Neutrophil (primary cell): ENCODE data around the gene TSNAX.
A peak's percentile ranks its signal among the peaks of the same experiment; 100 is the strongest.
"Not testable (repeated sequence)": the region's sequence is repeated elsewhere in the genome, so short reads cannot be mapped to it uniquely, and the experiment has no call there.

Source experiments
- H3K27ac ChIP-seq: fragments of 200-600 bp; sonication (generic); 2 replicates; pipeline ENCODE4 v1.5.1; 2016; ENCODE audit warnings: mild to moderate bottlenecking, moderate library complexity
- H3K27me3 ChIP-seq: fragments of 200-600 bp; sonication (generic); 2 replicates; pipeline ENCODE4 v1.6.0; 2016; ENCODE audit warnings: mild to moderate bottlenecking
- H3K36me3 ChIP-seq: fragments of 200-600 bp; sonication (generic); 2 replicates; pipeline ENCODE4 v1.5.1; 2017
- H3K4me1 ChIP-seq, 2 experiments: fragments of 200-600 bp in 1 of 2; sonication (generic) in 1 of 2; 1 replicate in 1 of 2; 2 replicates in 1 of 2; pipeline versions ENCODE4 v1.5.1 to v1.6.1; 2013 to 2016; ENCODE audit warnings: low read depth in 1 of 2, low read length in 1 of 2, mild to moderate bottlenecking in 1 of 2, moderate library complexity in 1 of 2; ENCODE audit not compliant: control insufficient read depth in 1 of 2, insufficient read depth in 1 of 2
- H3K4me3 ChIP-seq, 2 experiments: fragments of 200-600 bp in 1 of 2; sonication (generic) in 1 of 2; 1 replicate in 1 of 2; 2 replicates in 1 of 2; pipeline ENCODE4 v1.5.1; 2013 to 2016; ENCODE audit warnings: low read depth in 1 of 2, low read length in 1 of 2, mild to moderate bottlenecking in 1 of 2, moderate library complexity in 1 of 2
- H3K9me3 ChIP-seq: fragments of 200-600 bp; sonication (generic); 2 replicates; pipeline ENCODE4 v1.5.1; 2016
- TF ChIP-seq, protein P1 (sequence below): fragments of 200-600 bp; sonication (generic); IDR thresholded peaks from 2 replicates; pipeline ENCODE4 v1.5.1; 2016; ENCODE audit warnings: antibody characterized with exemption

Gene TSNAX

DNA sequence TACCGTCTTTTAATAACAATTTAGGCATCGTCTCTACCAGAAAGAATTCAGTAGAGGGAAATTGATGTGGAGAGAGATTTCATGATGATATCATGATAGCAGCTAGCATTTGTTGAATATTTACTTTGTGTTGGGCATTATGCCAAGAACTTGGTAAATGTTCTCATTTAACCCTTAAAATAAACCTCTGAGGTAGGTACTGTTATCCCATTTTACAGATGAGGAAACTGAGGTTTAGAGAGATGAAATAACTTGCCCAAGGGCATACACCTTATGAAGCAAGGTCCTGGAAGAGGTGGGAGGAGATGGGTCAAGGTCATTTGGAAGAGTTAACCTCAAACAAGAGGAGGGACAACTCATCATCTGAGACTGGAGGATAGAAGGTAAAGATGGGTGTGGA, 34.8 kb downstream of the TSNAX start:
- Histone ChIP-seq H3K9me3 (no peaks in the 10 kb centered on the region), H3K36me3 (peaks cover 22% of the 10 kb centered on the region), H3K4me1 (peaks cover 13% of the 10 kb centered on the region in 2 experiments), H3K27ac (peak overlapping the region; percentile 68), H3K4me3 (no peak overlapping the region), H3K27me3 (no peaks in the 10 kb centered on the region)
- TF ChIP-seq, protein P1, sequence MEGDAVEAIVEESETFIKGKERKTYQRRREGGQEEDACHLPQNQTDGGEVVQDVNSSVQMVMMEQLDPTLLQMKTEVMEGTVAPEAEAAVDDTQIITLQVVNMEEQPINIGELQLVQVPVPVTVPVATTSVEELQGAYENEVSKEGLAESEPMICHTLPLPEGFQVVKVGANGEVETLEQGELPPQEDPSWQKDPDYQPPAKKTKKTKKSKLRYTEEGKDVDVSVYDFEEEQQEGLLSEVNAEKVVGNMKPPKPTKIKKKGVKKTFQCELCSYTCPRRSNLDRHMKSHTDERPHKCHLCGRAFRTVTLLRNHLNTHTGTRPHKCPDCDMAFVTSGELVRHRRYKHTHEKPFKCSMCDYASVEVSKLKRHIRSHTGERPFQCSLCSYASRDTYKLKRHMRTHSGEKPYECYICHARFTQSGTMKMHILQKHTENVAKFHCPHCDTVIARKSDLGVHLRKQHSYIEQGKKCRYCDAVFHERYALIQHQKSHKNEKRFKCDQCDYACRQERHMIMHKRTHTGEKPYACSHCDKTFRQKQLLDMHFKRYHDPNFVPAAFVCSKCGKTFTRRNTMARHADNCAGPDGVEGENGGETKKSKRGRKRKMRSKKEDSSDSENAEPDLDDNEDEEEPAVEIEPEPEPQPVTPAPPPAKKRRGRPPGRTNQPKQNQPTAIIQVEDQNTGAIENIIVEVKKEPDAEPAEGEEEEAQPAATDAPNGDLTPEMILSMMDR, result no peak

GRCh38 chr1:231564373-231564772, 35.9 kb downstream of the TSNAX start:
- H3K36me3 ChIP-seq, result peaks cover 29% of the 10 kb centered on the region
- no peak overlapping the region for H3K4me3 ChIP-seq
- H3K9me3 ChIP-seq, result no peaks in the 10 kb centered on the region
- peaks cover 13% of the 10 kb centered on the region in 2 experiments for H3K4me1 ChIP-seq
- H3K27me3 ChIP-seq, result no peaks in the 10 kb centered on the region
- no peak overlapping the region for H3K27ac ChIP-seq
- TF ChIP-seq, protein P1, result no peak

GRCh38 chr1:231566496-231566895, 38.0 kb downstream of the TSNAX start:
- peaks cover 13% of the 10 kb centered on the region in 2 experiments for H3K4me1 ChIP-seq
- no peak overlapping the region for H3K4me3 ChIP-seq
- H3K27ac ChIP-seq, result no peak overlapping the region
- TF ChIP-seq, protein P1, result no peak
- H3K27me3 ChIP-seq, result no peaks in the 10 kb centered on the region
- no peaks in the 10 kb centered on the region for H3K9me3 ChIP-seq
- peaks cover 28% of the 10 kb centered on the region for H3K36me3 ChIP-seq

DNA sequence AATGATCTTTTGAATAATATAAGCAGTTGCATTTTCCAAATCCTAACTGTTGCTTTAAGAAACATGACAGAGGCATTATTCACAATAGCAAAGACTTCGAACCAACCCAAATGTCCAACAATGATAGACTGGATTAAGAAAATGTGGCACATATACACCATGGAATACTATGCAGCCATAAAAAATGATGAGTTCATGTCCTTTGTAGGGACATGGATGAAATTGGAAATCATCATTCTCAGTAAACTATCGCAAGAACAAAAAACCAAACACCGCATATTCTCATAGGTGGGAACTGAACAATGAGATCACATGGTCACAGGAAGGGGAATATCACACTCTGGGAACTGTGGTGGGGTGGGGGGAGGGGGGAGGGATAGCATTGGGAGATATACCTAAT, 41.8 kb downstream of the TSNAX start:
- peaks cover 18% of the 10 kb centered on the region for H3K36me3 ChIP-seq
- not testable (repeated sequence) for H3K27ac ChIP-seq, H3K4me3 ChIP-seq, H3K9me3 ChIP-seq, H3K27me3 ChIP-seq, H3K4me1 ChIP-seq

DNA sequence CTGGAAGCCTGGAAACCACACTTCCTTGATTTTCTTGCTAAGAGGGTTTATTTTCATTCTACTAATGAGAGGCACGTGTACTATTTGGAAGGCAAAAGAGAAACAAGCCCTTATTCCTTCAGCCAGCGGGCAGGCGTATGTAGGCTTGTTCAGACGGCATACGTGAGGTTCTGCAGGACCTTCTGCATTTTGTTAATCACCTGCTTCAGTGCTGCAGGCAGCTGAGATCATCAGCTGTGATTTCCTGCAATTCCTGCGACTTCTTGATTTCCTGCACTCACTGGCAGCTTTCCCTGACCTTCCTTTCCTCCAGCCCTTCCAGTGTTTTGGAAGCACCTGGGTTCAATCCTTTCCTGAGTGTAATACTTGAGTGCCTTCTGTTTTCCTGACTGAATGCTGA, 43.4 kb downstream of the TSNAX start:
- Histone ChIP-seq H3K9me3 (no peaks in the 10 kb centered on the region), H3K36me3 (peaks cover 15% of the 10 kb centered on the region), H3K27ac (no peak overlapping the region), H3K4me3 (no peak overlapping the region), H3K27me3 (no peaks in the 10 kb centered on the region), H3K4me1 (no peaks in the 10 kb centered on the region)
- TF ChIP-seq, protein P1, result no peak

DNA sequence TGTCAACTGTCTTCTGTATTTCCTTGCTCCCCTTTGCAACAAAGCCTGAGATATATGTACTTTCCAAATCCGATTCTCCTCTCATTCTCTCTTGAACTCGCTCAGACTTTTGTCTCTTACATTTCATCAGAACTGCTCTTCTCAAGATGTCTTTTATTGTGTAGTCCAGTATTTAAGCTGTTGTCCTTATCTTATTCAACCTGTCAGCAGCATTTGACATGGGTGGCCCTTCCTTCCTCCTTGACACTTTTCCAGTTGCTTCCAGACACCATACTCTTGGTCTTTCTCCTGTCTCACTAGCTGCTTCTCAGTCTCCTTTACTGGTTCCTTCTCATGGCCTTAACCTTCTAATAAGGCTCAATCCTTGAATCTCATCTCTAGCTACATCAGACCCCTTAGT, 47.0 kb downstream of the TSNAX start:
- TF ChIP-seq, protein P1, result no peak
- no peak overlapping the region for H3K27ac ChIP-seq

More for the DNA sequence above, 47.0 kb downstream of the TSNAX start:
- Histone ChIP-seq H3K4me3 (no peak overlapping the region), H3K36me3 (no peaks in the 10 kb centered on the region), H3K4me1 (no peaks in the 10 kb centered on the region), H3K9me3 (no peaks in the 10 kb centered on the region), H3K27me3 (no peaks in the 10 kb centered on the region)
